Trophoblast cell (in vitro differentiated cells and primary cell): Measurements from ENCODE around the gene USP20.

Source experiments
- DNase-seq, 2 donors: peaks; one replicate each; pipeline ENCODE4 v3.0.0-alpha.2; 2016
- H2AFZ ChIP-seq: 2 replicates; pipeline ENCODE4 v1.6.1; 2013; ENCODE audit warnings: low read length, moderate library complexity, mild to moderate bottlenecking; ENCODE audit not compliant: insufficient read depth, poor library complexity
- H2AK5ac ChIP-seq: 2 replicates; pipeline ENCODE4 v1.6.1; 2013; ENCODE audit warnings: mild to moderate bottlenecking, low read length
- H2BK120ac ChIP-seq: 2 replicates; pipeline ENCODE4 v1.6.1; 2013; ENCODE audit warnings: low read length, mild to moderate bottlenecking, moderate library complexity; ENCODE audit not compliant: insufficient read depth, poor library complexity
- H2BK12ac ChIP-seq: 2 replicates; pipeline ENCODE4 v1.6.1; 2013; ENCODE audit warnings: mild to moderate bottlenecking, low read length, moderate library complexity
- H2BK5ac ChIP-seq: 2 replicates; pipeline ENCODE4 v1.6.1; 2013; ENCODE audit warnings: low read length, low read depth, moderate library complexity, mild to moderate bottlenecking; ENCODE audit not compliant: poor library complexity
- H3K14ac ChIP-seq: 2 replicates; pipeline ENCODE4 v1.6.1; 2013; ENCODE audit warnings: mild to moderate bottlenecking, low read length
- H3K18ac ChIP-seq: 2 replicates; pipeline ENCODE4 v1.6.1; 2013; ENCODE audit warnings: mild to moderate bottlenecking, low read length
- H3K23ac ChIP-seq: 2 replicates; pipeline ENCODE4 v1.6.1; 2013; ENCODE audit warnings: low read length
- H3K27ac ChIP-seq: 2 replicates; pipeline ENCODE4 v1.5.1; 2013; ENCODE audit warnings: low read depth, mild to moderate bottlenecking, inconsistent platforms, low read length, moderate library complexity
- H3K27me3 ChIP-seq: 2 replicates; pipeline ENCODE4 v1.6.1; 2013; ENCODE audit warnings: inconsistent platforms, mild to moderate bottlenecking, low read length, moderate library complexity; ENCODE audit not compliant: insufficient read depth
- H3K36me3 ChIP-seq, 2 experiments: 1 replicate in 1 of 2; 2 replicates in 1 of 2; pipeline ENCODE4 v1.6.1; 2013; ENCODE audit warnings: low read length in 2 of 2, mild to moderate bottlenecking in 2 of 2, moderate library complexity in 1 of 2; ENCODE audit not compliant: insufficient read depth in 2 of 2, control insufficient read depth in 1 of 2
- H3K4ac ChIP-seq: 2 replicates; pipeline ENCODE4 v1.6.1; 2013; ENCODE audit warnings: low read depth, mild to moderate bottlenecking, low read length, moderate library complexity
- H3K4me1 ChIP-seq, 2 experiments: 1 replicate in 1 of 2; 2 replicates in 1 of 2; pipeline ENCODE4 v1.6.1; 2013; ENCODE audit warnings: low read length in 2 of 2, mild to moderate bottlenecking in 2 of 2, moderate library complexity in 1 of 2; ENCODE audit not compliant: insufficient read depth in 2 of 2, control insufficient read depth in 1 of 2
- H3K4me2 ChIP-seq: 2 replicates; pipeline ENCODE4 v1.6.1; 2013; ENCODE audit warnings: inconsistent platforms, mild to moderate bottlenecking, low read length, moderate library complexity
- H3K4me3 ChIP-seq: 2 replicates; pipeline ENCODE4 v1.5.1; 2013; ENCODE audit warnings: mild to moderate bottlenecking, low read depth, low read length, inconsistent platforms
- H3K79me1 ChIP-seq: one replicate; pipeline ENCODE4 v1.6.1; 2013; ENCODE audit warnings: low read length
- H3K79me2 ChIP-seq: 2 replicates; pipeline ENCODE4 v1.6.1; 2013; ENCODE audit warnings: low read length, mild to moderate bottlenecking; ENCODE audit not compliant: control insufficient read depth, insufficient read depth, poor library complexity
- H3K9ac ChIP-seq: 2 replicates; pipeline ENCODE4 v1.6.1; 2013; ENCODE audit warnings: mild to moderate bottlenecking, low read length
- H3K9me3 ChIP-seq: 2 replicates; pipeline ENCODE4 v1.6.1; 2013; ENCODE audit warnings: low read depth, mild to moderate bottlenecking, control low read depth, inconsistent platforms, low read length; ENCODE audit not compliant: insufficient read depth
- H4K12ac ChIP-seq: 2 replicates; pipeline ENCODE4 v1.6.1; 2013; ENCODE audit warnings: low read depth, mild to moderate bottlenecking, low read length, moderate library complexity
- H4K8ac ChIP-seq: 2 replicates; pipeline ENCODE4 v1.6.1; 2013; ENCODE audit warnings: low read depth, mild to moderate bottlenecking, low read length, moderate library complexity
- H4K91ac ChIP-seq: one replicate; pipeline ENCODE4 v1.6.1; 2013; ENCODE audit warnings: low read depth, mild to moderate bottlenecking, low read length, moderate library complexity
- WGBS: extraction: QIAGEN DNeasy Blood & Tissue Kit; methylation state at CpG from one replicate; pipeline ENCODE4 v1.1.7; 2013; ENCODE audit warnings: missing lambda C conversion rate; ENCODE audit not compliant: insufficient read length, insufficient coverage; ENCODE audit errors: extremely low coverage; 5-methylcytosine and 5-hydroxymethylcytosine counted together

Gene USP20

DNA sequence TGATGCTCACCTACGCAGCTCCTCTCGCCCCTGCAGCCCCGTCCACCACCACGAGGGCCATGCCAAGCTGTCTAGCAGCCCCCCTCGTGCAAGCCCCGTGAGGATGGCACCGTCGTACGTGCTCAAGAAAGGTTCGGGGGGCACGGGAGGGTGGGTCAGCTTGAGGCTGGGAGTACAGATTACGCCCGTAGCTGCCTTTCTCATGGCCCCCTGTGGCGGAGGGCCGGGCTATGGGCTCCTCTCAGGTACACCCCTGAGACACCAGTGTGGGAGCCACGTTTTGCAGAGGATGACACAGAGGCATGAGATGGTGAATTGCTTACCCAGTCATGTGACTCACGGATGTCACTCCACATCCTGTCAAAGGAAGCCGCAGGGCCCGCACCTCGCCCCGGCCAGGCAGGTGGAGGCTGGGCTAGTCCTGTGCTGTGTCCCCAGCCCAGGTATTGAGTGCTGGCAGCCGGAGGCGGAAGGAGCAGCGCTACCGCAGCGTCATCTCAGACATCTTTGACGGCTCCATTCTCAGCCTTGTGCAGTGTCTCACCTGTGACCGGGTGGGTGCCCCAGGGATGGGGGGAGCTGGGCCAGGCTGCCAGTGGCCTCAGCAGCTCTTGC, 33.7 kb downstream of the USP20 start:
- no peak overlapping the region for H3K4me3 ChIP-seq
- H4K12ac ChIP-seq: no peak overlapping the region
- H3K18ac ChIP-seq: no peak overlapping the region
- no peak overlapping the region for H4K8ac ChIP-seq
- H2BK5ac ChIP-seq: no peak overlapping the region
- no peak overlapping the region for H3K4me2 ChIP-seq
- WGBS: no CpG with 5 or more reads among the region's 28 CpGs
- H2BK12ac ChIP-seq: no peak overlapping the region
- H2BK120ac ChIP-seq: no peak overlapping the region
- no peak overlapping the region for H2AFZ ChIP-seq
- H3K9ac ChIP-seq: no peak overlapping the region
- peaks cover 3% of the 10 kb centered on the region for H3K79me1 ChIP-seq
- no peak overlapping the region for H3K27ac ChIP-seq
- peak in 1 of 2 donors; percentile 16 for DNase-seq
- no peaks in the 10 kb centered on the region for H3K79me2 ChIP-seq
- H4K91ac ChIP-seq: no peak overlapping the region
- no peaks in the 10 kb centered on the region for H3K9me3 ChIP-seq
- no peaks in the 10 kb centered on the region for H3K27me3 ChIP-seq
- H2AK5ac ChIP-seq: no peak overlapping the region
- H3K4me1 ChIP-seq: peaks cover 4% of the 10 kb centered on the region in 2 experiments
- no peak overlapping the region for H3K14ac ChIP-seq
- no peak overlapping the region for H3K4ac ChIP-seq
- no peak overlapping the region for H3K23ac ChIP-seq
- H3K36me3 ChIP-seq: peaks cover 5 to 6% of the 10 kb centered on the region in 2 experiments

DNA sequence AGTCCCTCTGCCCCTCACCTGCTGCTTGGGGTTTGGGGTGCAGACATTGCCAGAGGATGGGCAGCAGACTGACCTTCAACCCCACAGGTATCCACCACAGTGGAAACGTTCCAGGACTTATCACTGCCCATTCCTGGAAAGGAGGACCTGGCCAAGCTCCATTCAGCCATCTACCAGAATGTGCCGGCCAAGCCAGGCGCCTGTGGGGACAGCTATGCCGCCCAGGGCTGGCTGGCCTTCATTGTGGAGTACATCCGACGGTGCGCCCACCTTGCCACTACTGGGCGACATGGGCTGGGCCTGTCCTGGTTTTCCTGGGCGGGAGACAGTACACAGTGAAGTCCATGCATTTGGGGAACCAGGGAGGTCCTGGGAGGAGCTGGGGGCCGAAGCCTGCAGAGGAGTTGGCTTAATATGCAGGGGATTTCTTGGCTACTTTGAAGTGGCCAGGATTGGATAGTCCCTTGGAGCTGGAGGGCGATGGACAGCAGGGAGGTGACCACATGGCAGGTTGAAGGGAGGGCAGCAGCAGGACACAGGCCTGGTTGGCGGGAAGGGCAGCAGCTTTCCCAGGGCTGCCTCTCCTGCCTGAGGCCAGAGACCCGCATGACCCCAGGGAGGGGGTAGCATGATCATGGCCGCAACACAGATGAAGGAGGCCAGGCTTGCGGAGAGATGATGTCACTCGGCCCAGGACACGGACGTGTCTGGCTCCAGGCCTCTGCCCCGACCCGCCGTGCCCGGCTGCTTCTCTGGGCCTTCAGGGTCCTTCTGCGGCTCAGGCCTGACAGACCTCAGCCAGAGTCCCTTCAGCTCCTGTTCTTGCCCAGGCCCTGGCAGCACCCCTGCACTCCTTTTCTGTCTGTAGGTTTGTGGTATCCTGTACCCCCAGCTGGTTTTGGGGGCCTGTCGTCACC, 34.6 kb downstream of the USP20 start:
- Histone ChIP-seq H2AK5ac (no peak overlapping the region), H3K18ac (no peak overlapping the region), H2BK5ac (no peak overlapping the region), H3K14ac (no peak overlapping the region), H4K12ac (no peak overlapping the region), H3K79me2 (no peaks in the 10 kb centered on the region), H4K8ac (no peak overlapping the region), H3K36me3 (peaks cover 11 to 12% of the 10 kb centered on the region in 2 experiments), H3K4me1 (peaks cover 4% of the 10 kb centered on the region in 2 experiments), H2BK120ac (no peak overlapping the region), H3K4me3 (no peak overlapping the region), H3K23ac (no peak overlapping the region), H3K4me2 (no peak overlapping the region), H4K91ac (no peak overlapping the region), H3K79me1 (peaks cover 3% of the 10 kb centered on the region), H3K27me3 (no peaks in the 10 kb centered on the region), H3K9ac (no peak overlapping the region), H3K27ac (no peak overlapping the region), H2AFZ (no peak overlapping the region), H3K9me3 (no peaks in the 10 kb centered on the region), H3K4ac (no peak overlapping the region), H2BK12ac (no peak overlapping the region)
- no CpG with 5 or more reads among the region's 24 CpGs for WGBS
- no peak for DNase-seq

DNA sequence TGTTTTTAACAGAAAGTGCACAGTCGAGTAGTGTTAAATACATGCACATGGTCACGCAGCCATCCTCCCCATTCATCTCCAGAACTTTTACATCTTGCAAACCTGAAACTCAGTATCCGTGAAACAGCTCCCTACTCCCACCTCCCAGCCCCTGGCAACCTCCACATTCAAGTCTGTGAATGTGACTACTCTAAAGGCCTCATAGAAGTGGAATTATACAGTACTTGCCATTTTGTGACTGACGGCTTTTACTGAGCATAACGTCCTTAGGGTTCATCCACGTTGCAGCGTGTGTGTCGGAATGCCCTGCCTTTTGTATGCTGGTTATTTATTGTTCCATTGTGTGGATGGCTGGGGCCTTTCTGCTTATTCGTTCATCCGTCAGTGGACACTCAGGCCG, 35.8 kb downstream of the USP20 start:
- no peaks in the 10 kb centered on the region for H3K79me2 ChIP-seq
- no peak overlapping the region for H4K12ac ChIP-seq
- no peak overlapping the region for H3K4me3 ChIP-seq
- H2BK12ac ChIP-seq: no peak overlapping the region
- H2BK5ac ChIP-seq: no peak overlapping the region
- H3K4me1 ChIP-seq: no peaks in the 10 kb centered on the region
- no peak overlapping the region for H2AFZ ChIP-seq
- no peak overlapping the region for H3K4me2 ChIP-seq
- no peak overlapping the region for H3K18ac ChIP-seq
- DNase-seq: no peak
- H3K23ac ChIP-seq: no peak overlapping the region
- H3K27me3 ChIP-seq: no peaks in the 10 kb centered on the region
- H3K4ac ChIP-seq: no peak overlapping the region
- peaks cover 19 to 25% of the 10 kb centered on the region in 2 experiments for H3K36me3 ChIP-seq
- no peak overlapping the region for H4K91ac ChIP-seq
- no CpG with 5 or more reads among the region's 11 CpGs for WGBS
- no peak overlapping the region for H4K8ac ChIP-seq
- H3K9me3 ChIP-seq: no peaks in the 10 kb centered on the region
- no peak overlapping the region for H3K9ac ChIP-seq
- no peak overlapping the region for H2BK120ac ChIP-seq
- H3K27ac ChIP-seq: no peak overlapping the region
- no peak overlapping the region for H2AK5ac ChIP-seq
- no peak overlapping the region for H3K14ac ChIP-seq
- H3K79me1 ChIP-seq: no peaks in the 10 kb centered on the region

DNA sequence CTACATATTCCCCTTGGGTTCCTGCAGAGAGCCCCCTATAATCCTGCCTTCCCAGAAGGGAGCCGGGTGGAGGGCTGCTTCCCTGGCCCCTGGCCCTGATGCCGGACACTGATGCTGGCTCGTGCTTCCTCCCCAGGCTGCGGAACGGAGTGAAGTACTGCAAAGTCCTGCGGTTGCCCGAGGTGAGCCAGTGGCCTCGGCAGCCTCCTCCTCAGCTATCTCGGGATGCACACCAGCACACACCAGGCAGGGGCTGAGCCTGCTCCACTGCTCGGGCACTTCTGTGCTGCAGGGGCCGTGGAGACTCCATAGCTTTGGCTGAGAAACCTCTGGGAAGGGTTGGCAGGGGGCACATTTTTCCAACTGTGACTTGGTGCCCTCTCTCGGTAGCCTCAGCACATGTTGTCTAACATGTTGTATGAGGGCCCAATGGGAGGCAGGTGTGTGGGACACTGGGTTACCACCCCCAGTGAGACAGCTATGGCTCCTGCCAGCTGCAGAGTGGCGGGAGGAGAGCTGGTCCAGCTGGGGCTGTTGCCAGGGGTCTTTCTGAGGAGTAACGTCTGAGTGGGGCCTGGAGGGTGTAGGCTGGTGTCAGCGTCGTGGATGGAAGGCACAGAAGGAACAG, 38.4 kb downstream of the USP20 start:
- no peak overlapping the region for H3K14ac ChIP-seq
- no peak overlapping the region for H2BK5ac ChIP-seq
- no peak overlapping the region for H3K27ac ChIP-seq
- H2BK120ac ChIP-seq: no peak overlapping the region
- H3K27me3 ChIP-seq: no peaks in the 10 kb centered on the region
- H3K4me1 ChIP-seq: no peaks in the 10 kb centered on the region
- H2BK12ac ChIP-seq: no peak overlapping the region
- H3K9me3 ChIP-seq: no peaks in the 10 kb centered on the region
- no peak overlapping the region for H4K8ac ChIP-seq
- H2AK5ac ChIP-seq: no peak overlapping the region
- no peak overlapping the region for H3K9ac ChIP-seq
- no CpG with 5 or more reads among the region's 16 CpGs for WGBS
- H3K79me1 ChIP-seq: no peaks in the 10 kb centered on the region
- H3K18ac ChIP-seq: no peak overlapping the region
- H3K4me2 ChIP-seq: no peak overlapping the region
- H3K4me3 ChIP-seq: no peak overlapping the region
- H4K12ac ChIP-seq: no peak overlapping the region
- no peak overlapping the region for H3K4ac ChIP-seq
- H2AFZ ChIP-seq: no peak overlapping the region
- peaks cover 18 to 23% of the 10 kb centered on the region in 2 experiments for H3K36me3 ChIP-seq
- no peak overlapping the region for H3K23ac ChIP-seq
- no peak for DNase-seq
- no peak overlapping the region for H4K91ac ChIP-seq
- no peaks in the 10 kb centered on the region for H3K79me2 ChIP-seq
